ENCODE data around the gene HCFC2. TPM values are rescaled to one million over a fixed set of nuclear protein-coding genes. Genes with fewer than 3 reads are reported as not detected.

The HCFC2 gene
- total and polyA plus RNA-seq, 2 of the 8 experiments (the other 6 are each of a cell fraction or from before 2014, with no cell fraction given), result 0.62 to 1.8 TPM

DNA sequence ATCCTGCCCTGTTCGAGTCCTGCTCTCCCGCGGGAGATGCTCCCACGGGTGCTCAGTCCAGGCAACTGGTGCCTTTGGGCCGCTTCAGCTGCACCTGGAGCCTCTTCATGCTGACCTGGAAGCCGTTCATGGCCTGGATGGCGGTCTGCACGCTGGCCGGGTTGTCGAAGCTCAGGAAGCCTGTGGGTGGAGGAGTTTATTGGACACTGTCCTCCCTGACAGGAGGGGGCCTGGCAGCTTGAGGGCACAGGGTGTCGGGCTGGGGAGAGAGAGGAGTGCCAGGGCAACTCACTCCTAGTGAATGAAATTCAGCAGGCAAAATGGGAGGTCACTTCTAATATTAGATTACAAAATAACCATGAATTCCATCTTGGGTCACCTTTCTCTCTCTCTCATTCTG is 83.0 kb downstream of the HCFC2 start:
- H2BK20ac ChIP-seq (ENCODE audit: low read length), result no peak overlapping the region
- no peak overlapping the region for H3K23ac ChIP-seq (ENCODE audit: insufficient read length)
- no peak overlapping the region for H2BK15ac ChIP-seq (ENCODE audit: low read length)
- no peak overlapping the region for H2BK120ac ChIP-seq (replicated peaks; ENCODE audit: low read depth, low read length)
- no peak overlapping the region for H3K4me2 ChIP-seq (ENCODE audit: insufficient read depth in 1 of 2, low read depth in 2 of 2, low read length in 2 of 2)
- H3K23me2 ChIP-seq (ENCODE audit: low read depth, low read length), result no peaks in the 10 kb centered on the region; the same call in 1 of the 2 replicates
- no peaks in the 10 kb centered on the region for H3K79me1 ChIP-seq (ENCODE audit: low read depth, low read length)
- no peaks in the 10 kb centered on the region for H3K79me2 ChIP-seq (ENCODE audit: control insufficient read depth in 1 of 2, insufficient read depth in 2 of 2, low read length in 2 of 2)
- no peak overlapping the region for H3K4ac ChIP-seq (replicated peaks; ENCODE audit: insufficient read length, low read depth, low read length)
- H4K5ac ChIP-seq (ENCODE audit: insufficient read length, low read depth, low read length), result no peak overlapping the region
- FAIRE-seq, result no peak
- POLR2A ChIA-PET (ENCODE audit: partially characterized antibody), result interaction anchor here (2.7 kb wide), 1 partner anchor 9 kb away, joined by 10 read pairs; the partner anchor contains the start of gene NFYB
- no peak overlapping the region for H2BK5ac ChIP-seq (ENCODE audit: low read depth, low read length)
- H4K91ac ChIP-seq (replicated peaks; ENCODE audit: insufficient read length, low read length), result no peak overlapping the region
- no peak overlapping the region for H3K56ac ChIP-seq (replicated peaks; ENCODE audit: insufficient read length, low read depth, low read length)
- CTCF ChIA-PET (ENCODE audit: partially characterized antibody), result no interaction called here
- H3K9ac ChIP-seq (replicated peaks in 1 of 4; ENCODE audit: extremely low read depth in 1 of 4, low read depth in 3 of 4, low read length in 3 of 4), result no peak overlapping the region
- no peaks in the 10 kb centered on the region for H3K36me3 ChIP-seq (ENCODE audit: control insufficient read depth in 2 of 4, insufficient read depth in 4 of 4, low read length in 3 of 4)
- no peak overlapping the region for H4K8ac ChIP-seq (ENCODE audit: extremely low read depth, insufficient read depth, low read length)
- no peak for TF ChIP-seq E2F6 (IDR thresholded peaks at IDR 0.05)
- no peak for TF ChIP-seq POLR2AphosphoS5 (IDR thresholded peaks at IDR 0.05; ENCODE audit: low read depth, low read length)
- no peak for TF ChIP-seq CHD1 (IDR thresholded peaks at IDR 0.05; ENCODE audit: low read depth, low read length)
- TF ChIP-seq RFX5 (IDR thresholded peaks at IDR 0.05; ENCODE audit: borderline replicate concordance, low read depth, low read length), result no peak
- TF ChIP-seq KDM1A (IDR thresholded peaks at IDR 0.05; ENCODE audit: borderline replicate concordance, low read length), result no peak
- TF ChIP-seq EP300 (IDR thresholded peaks at IDR 0.05; ENCODE audit: borderline replicate concordance in 1 of 2, low read depth in 2 of 2, low read length in 2 of 2), result no peak
- no peak for TF ChIP-seq CTCF (IDR thresholded peaks at IDR 0.05; ENCODE audit: control extremely low read depth in 1 of 3, insufficient read depth in 1 of 3, low read depth in 1 of 3, low read length in 3 of 3)
- TF ChIP-seq, protein P1, sequence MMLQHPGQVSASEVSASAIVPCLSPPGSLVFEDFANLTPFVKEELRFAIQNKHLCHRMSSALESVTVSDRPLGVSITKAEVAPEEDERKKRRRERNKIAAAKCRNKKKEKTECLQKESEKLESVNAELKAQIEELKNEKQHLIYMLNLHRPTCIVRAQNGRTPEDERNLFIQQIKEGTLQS (IDR thresholded peaks at IDR 0.05; ENCODE audit: insufficient read depth, low read depth, low read length), result no peak
- TF ChIP-seq HDAC6 (IDR thresholded peaks at IDR 0.05; ENCODE audit: low read depth, low read length), result no peak
- no peaks in the 10 kb centered on the region for H3K9me3 ChIP-seq (ENCODE audit: insufficient read depth in 2 of 2, low read depth in 1 of 2, low read length in 1 of 2)
- no peak overlapping the region for H3K18ac ChIP-seq (ENCODE audit: extremely low read depth, low read length)
- H3K4me3 ChIP-seq (ENCODE audit: extremely low read depth in 1 of 4, insufficient read depth in 2 of 4, low read depth in 3 of 4, low read length in 4 of 4), result no peak overlapping the region
- no peaks in the 10 kb centered on the region for H3K4me1 ChIP-seq (replicated peaks in 1 of 4; ENCODE audit: control insufficient read depth in 3 of 4, insufficient read depth in 4 of 4, low read length in 3 of 4)
- no peak overlapping the region for H2AK5ac ChIP-seq (ENCODE audit: low read depth, low read length)
- no peaks in the 10 kb centered on the region for H3K27me3 ChIP-seq (replicated peaks in 1 of 4; ENCODE audit: control insufficient read depth in 3 of 4, extremely low read depth in 1 of 4, insufficient read depth in 3 of 4, low read length in 3 of 4)
- DNase-seq (ENCODE audit: low read depth in 1 of 2, low spot score in 2 of 2), result no peak
- 92% methylated on average over 11 of the region's 11 CpGs; no CpG with 5 or more reads in 1 of the 2 experiments for WGBS, 2 experiments (ENCODE audit: extremely low coverage in 1 of 2, insufficient coverage in 1 of 2, insufficient read length in 1 of 2, insufficient replicate concordance in 2 of 2, low coverage in 1 of 2, low lambda C conversion rate in 2 of 2, missing lambda C conversion rate in 1 of 2)
- no peaks in the 10 kb centered on the region for H4K20me1 ChIP-seq (replicated peaks in 1 of 2; ENCODE audit: control insufficient read depth in 1 of 2, insufficient read depth in 2 of 2, low read length in 2 of 2)
- no peak overlapping the region for H2BK12ac ChIP-seq (ENCODE audit: low read depth, low read length)
- H2AFZ ChIP-seq (ENCODE audit: low read length), result no peak overlapping the region
- no peak overlapping the region for H3K27ac ChIP-seq (ENCODE audit: low read depth, low read length)
- H3K14ac ChIP-seq (ENCODE audit: insufficient read length), result no peak overlapping the region

All from H1 (cell line).